ENCODE data around the gene COX14. TPM values are rescaled to one million over a fixed set of nuclear protein-coding genes. Genes with fewer than 3 reads are reported as not detected.
"Not testable (repeated sequence)": the region's sequence is repeated elsewhere in the genome, so short reads cannot be mapped to it uniquely, and the experiment has no call there.

Gene COX14
- total and polyA plus RNA-seq, 10 of the 15 experiments (the other 5 are each of a cell fraction or from before 2014, with no cell fraction given) = 44.6 to 361 (median 120) TPM

DNA sequence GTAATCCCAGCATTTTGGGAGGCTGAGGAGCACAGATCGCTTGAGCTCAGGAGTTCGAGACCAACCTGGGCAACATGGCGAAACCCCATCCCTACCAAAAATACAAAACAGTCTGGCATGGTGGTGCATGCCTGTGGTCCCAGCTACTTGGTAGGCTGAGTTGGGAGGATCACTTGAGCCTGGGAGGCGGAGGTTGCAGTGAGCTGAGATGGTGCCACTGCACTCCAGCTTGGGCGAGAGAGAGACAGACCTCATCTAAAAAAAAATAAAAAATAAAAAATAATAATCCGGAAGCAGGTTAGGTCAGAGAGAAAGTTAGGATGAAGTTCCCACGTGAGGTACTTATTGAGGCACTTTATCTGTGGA is 27.6 kb upstream of the COX14 start:
- not testable (repeated sequence) for DNase-seq (ENCODE audit: low read depth, low spot score); BruUV-seq (replicated peaks); H4K20me1 ChIP-seq (ENCODE audit: control insufficient read depth, insufficient read depth); ATAC-seq; H3K4me1 ChIP-seq (ENCODE audit: control insufficient read depth, insufficient read depth, low read length); H3K9me3 ChIP-seq (replicated peaks; ENCODE audit: control insufficient read depth, insufficient read depth, low read length); H3K27me3 ChIP-seq (replicated peaks in 1 of 2; ENCODE audit: control insufficient read depth in 2 of 2, insufficient read depth in 2 of 2, low read length in 1 of 2); H3K79me2 ChIP-seq (ENCODE audit: control insufficient read depth, insufficient read depth, low read length); FAIRE-seq
- SMC1A ChIA-PET (ENCODE audit: uncharacterized antibody, unreplicated experiment) = interaction anchor here (0.6 to 2.8 kb wide), 16 partner anchors 14 to 926 kb away, joined by 3 to 32 read pairs (median 3); partner anchors contain the start of gene COX14
- RAD21 ChIA-PET (ENCODE audit: unreplicated experiment) = interaction anchor here (0.9 to 3.5 kb wide), 13 partner anchors 9 to 231 kb away, joined by 3 to 66 read pairs (median 5); partner anchors contain the start of genes CERS5, COX14, LIMA1 and RACGAP1
- peak overlapping the region; percentile 98 for H2AFZ ChIP-seq (ENCODE audit: control insufficient read depth, low read depth, low read length)
- in situ Hi-C loops (cut with MboI) (loop anchor here (5.0 kb wide), 1 partner anchor 228 kb away; no protein-coding TSS in a partner anchor), intact Hi-C loops (cut with micrococcal nuclease; ENCODE audit: unreplicated experiment) (loop anchor here (2.0 kb wide), 1 partner anchor 82 kb away; the partner anchor contains the start of gene CERS5)
- CTCF ChIA-PET = interaction anchor here (0.5 to 9.0 kb wide), 30 partner anchors 8 to 840 kb away, joined by 3 to 250 read pairs (median 4); partner anchors contain the start of genes CERS5, COX14, GPD1 and RACGAP1
- H3K36me3 ChIP-seq (ENCODE audit: control insufficient read depth in 2 of 2, insufficient read depth in 2 of 2, low read length in 1 of 2) = peaks cover 0 to 14% of the 10 kb centered on the region in 2 experiments; a peak in 2 of 4 replicates
- peak overlapping the region; percentile 76 for H3K4me3 ChIP-seq
- H3K27ac ChIP-seq (ENCODE audit: control insufficient read depth, insufficient read depth) = peak overlapping the region; percentile 85
- WGBS (ENCODE audit: insufficient coverage, insufficient replicate concordance, low lambda C conversion rate, missing lambda C conversion rate) = 34% methylated on average over 7 of the region's 7 CpGs
- peak overlapping the region; percentile 93 for H3K9ac ChIP-seq (ENCODE audit: control insufficient read depth, insufficient read depth, low read length)
- POLR2A ChIA-PET = interaction anchor here (1.0 to 2.3 kb wide), 6 partner anchors 20 to 199 kb away, joined by 3 to 39 read pairs (median 4); partner anchors contain the start of genes CERS5, COX14, GPD1 and LIMA1
- H3K4me2 ChIP-seq (ENCODE audit: control insufficient read depth, insufficient read depth) = peak overlapping the region; percentile 77

DNA sequence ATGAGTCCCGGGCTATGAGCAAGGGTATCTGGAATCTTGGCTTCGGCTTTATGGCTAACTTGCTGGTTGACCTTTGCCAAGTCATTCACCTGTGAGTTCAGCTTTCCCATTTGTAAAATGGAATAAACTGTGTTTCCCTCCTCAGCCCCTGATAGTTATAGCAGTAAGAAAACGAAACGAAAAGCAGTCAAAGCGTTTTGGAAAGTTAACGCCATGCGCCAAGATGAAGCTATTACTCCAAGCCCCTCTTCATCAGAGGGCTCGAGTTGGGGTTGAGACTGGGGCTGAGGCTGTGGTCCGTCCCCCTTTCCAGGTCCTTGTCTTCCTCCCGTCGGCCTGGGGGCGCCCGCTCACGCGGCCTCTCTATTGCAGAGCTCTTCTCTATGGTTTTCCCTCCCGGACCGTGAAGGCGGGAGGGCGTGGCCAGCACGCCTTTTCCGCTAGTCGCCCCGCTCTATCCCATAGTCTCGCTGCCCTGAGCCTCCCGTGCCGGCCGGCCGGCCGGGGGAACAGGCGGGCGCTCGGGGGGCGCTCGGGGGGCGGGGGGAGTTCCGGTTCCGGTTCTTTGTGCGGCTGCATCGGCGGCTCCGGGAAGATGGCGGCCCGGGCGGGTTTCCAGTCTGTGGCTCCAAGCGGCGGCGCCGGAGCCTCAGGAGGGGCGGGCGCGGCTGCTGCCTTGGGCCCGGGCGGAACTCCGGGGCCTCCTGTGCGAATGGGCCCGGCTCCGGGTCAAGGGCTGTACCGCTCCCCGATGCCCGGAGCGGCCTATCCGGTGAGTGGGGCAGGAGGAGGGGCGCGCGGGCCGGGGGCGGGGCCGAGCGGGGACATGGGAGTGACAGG is 27.0 kb upstream of the COX14 start, which contains the start of gene SMARCD1:
TSS of gene SMARCD1 (plus strand) at position 568 of the 840 bp plus-strand sequence. CDS start at position 596, 28 bp downstream.
- FAIRE-seq = peak; percentile 87
- peak within 1 kb of the TSS; percentile 93 for H3K9ac ChIP-seq (ENCODE audit: control insufficient read depth, insufficient read depth, low read length)
- TF ChIP-seq NR2C1 (IDR thresholded peaks at IDR 0.05) = peak; percentile 42; the same call in 1 of the 2 replicates
- TF ChIP-seq, protein P1, sequence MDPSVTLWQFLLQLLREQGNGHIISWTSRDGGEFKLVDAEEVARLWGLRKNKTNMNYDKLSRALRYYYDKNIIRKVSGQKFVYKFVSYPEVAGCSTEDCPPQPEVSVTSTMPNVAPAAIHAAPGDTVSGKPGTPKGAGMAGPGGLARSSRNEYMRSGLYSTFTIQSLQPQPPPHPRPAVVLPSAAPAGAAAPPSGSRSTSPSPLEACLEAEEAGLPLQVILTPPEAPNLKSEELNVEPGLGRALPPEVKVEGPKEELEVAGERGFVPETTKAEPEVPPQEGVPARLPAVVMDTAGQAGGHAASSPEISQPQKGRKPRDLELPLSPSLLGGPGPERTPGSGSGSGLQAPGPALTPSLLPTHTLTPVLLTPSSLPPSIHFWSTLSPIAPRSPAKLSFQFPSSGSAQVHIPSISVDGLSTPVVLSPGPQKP (IDR thresholded peaks at IDR 0.05; ENCODE audit: low read depth, low read length) = peak; percentile 52
- TF ChIP-seq, protein P2, sequence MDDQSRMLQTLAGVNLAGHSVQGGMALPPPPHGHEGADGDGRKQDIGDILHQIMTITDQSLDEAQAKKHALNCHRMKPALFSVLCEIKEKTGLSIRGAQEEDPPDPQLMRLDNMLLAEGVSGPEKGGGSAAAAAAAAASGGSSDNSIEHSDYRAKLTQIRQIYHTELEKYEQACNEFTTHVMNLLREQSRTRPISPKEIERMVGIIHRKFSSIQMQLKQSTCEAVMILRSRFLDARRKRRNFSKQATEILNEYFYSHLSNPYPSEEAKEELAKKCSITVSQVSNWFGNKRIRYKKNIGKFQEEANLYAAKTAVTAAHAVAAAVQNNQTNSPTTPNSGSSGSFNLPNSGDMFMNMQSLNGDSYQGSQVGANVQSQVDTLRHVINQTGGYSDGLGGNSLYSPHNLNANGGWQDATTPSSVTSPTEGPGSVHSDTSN (IDR thresholded peaks at IDR 0.05; ENCODE audit: insufficient replicate concordance, low read depth, low read length) = no peak
- TF ChIP-seq TAF1 (IDR thresholded peaks at IDR 0.05; ENCODE audit: borderline replicate concordance, low read depth, low read length) = 0 out of 2 replicates have a peak, but pooled peaks have one; percentile 60
- peak; percentile 77 to 85; a peak in 3 of 4 replicates for TF ChIP-seq BHLHE40 (IDR thresholded peaks at IDR 0.05; ENCODE audit: borderline replicate concordance in 1 of 2, low read depth in 2 of 2, low read length in 1 of 2)
- 0 out of 2 replicates have a peak, but pooled peaks have one; percentile 52 for TF ChIP-seq CBFB (IDR thresholded peaks at IDR 0.05; ENCODE audit: low read depth)

More for the DNA sequence above, 27.0 kb upstream of the COX14 start, which contains the start of gene SMARCD1:
- WGBS (ENCODE audit: insufficient coverage, insufficient replicate concordance, low lambda C conversion rate, missing lambda C conversion rate) = under 1% methylated on average over 34 of the region's 69 CpGs
- ChIA-PET SMC1A (ENCODE audit: uncharacterized antibody, unreplicated experiment) (interaction anchor here (0.6 to 2.8 kb wide), 18 partner anchors 14 to 926 kb away, joined by 3 to 32 read pairs (median 3); partner anchors contain the start of gene COX14), POLR2A (interaction anchor here (0.6 to 2.3 kb wide), 8 partner anchors 19 to 199 kb away, joined by 3 to 39 read pairs (median 4); partner anchors contain the start of genes CERS5, COX14, GPD1 and LIMA1), CTCF (interaction anchor here (0.6 to 9.0 kb wide), 31 partner anchors 8 to 317 kb away, joined by 3 to 250 read pairs (median 4); partner anchors contain the start of genes CERS5, COX14, GPD1 and RACGAP1), RAD21 (ENCODE audit: unreplicated experiment) (interaction anchor here (0.7 to 3.5 kb wide), 14 partner anchors 10 to 230 kb away, joined by 3 to 66 read pairs (median 5); partner anchors contain the start of genes CERS5, COX14, LIMA1 and RACGAP1)
- 0 out of 2 replicates have a peak, but pooled peaks cover 4% of the 10 kb centered on the region for H4K20me1 ChIP-seq (ENCODE audit: control insufficient read depth, insufficient read depth)
- intact Hi-C loops (cut with micrococcal nuclease; ENCODE audit: unreplicated experiment) = loop anchor here (1.0 to 2.0 kb wide), 2 partner anchors 27 to 82 kb away; partner anchors contain the start of genes CERS5 and COX14
- H3K27me3 ChIP-seq (replicated peaks in 1 of 2; ENCODE audit: control insufficient read depth in 2 of 2, insufficient read depth in 2 of 2, low read length in 1 of 2) = no peaks in the 10 kb centered on the region
- H3K27ac ChIP-seq (ENCODE audit: control insufficient read depth, insufficient read depth) = peak within 1 kb of the TSS; percentile 85
- H3K36me3 ChIP-seq (ENCODE audit: control insufficient read depth in 2 of 2, insufficient read depth in 2 of 2, low read length in 1 of 2) = peaks cover 0 to 14% of the 10 kb centered on the region in 2 experiments; a peak in 3 of 4 replicates
- peak within 1 kb of the TSS; percentile 77 for H3K4me2 ChIP-seq (ENCODE audit: control insufficient read depth, insufficient read depth)
- DNase-seq (ENCODE audit: low read depth, low spot score) = peak; percentile 66
- peak within 1 kb of the TSS; percentile 98 for H2AFZ ChIP-seq (ENCODE audit: control insufficient read depth, low read depth, low read length)
- peaks cover 9% of the 10 kb centered on the region for H3K79me2 ChIP-seq (ENCODE audit: control insufficient read depth, insufficient read depth, low read length)
- H3K4me3 ChIP-seq = peak within 1 kb of the TSS; percentile 76
- no peaks in the 10 kb centered on the region for H3K4me1 ChIP-seq (ENCODE audit: control insufficient read depth, insufficient read depth, low read length)
- BruUV-seq (replicated peaks) = TSS peak; percentile 96
- no peaks in the 10 kb centered on the region for H3K9me3 ChIP-seq (replicated peaks; ENCODE audit: control insufficient read depth, insufficient read depth, low read length)
- in situ Hi-C loops (cut with MboI) = loop anchor here (5.0 kb wide), 1 partner anchor 227 kb away; no protein-coding TSS in a partner anchor
- ATAC-seq = peak; percentile 91
